Effector memory CD4-positive, alpha-beta T cell (primary cell): ENCODE results near the gene ADD2.
"Not testable (repeated sequence)": the region's sequence is repeated elsewhere in the genome, so short reads cannot be mapped to it uniquely, and the experiment has no call there.

Experiments used
- DNase-seq, 3 donors: peaks; one replicate each; pipeline ENCODE4 v3.0.0-alpha.2; 2020
- H3K27ac ChIP-seq: 2 replicates; pipeline ENCODE4 v1.7.0; 2013; ENCODE audit warnings: mild to moderate bottlenecking, low read length, moderate library complexity; ENCODE audit not compliant: insufficient read depth, poor library complexity, severe bottlenecking
- H3K27me3 ChIP-seq: replicated peaks from 2 replicates; pipeline ENCODE4 v1.7.0; 2013; ENCODE audit warnings: mild to moderate bottlenecking, low read length; ENCODE audit not compliant: insufficient read depth, control insufficient read depth, poor library complexity, severe bottlenecking
- H3K36me3 ChIP-seq: 2 replicates; pipeline ENCODE4 v1.7.0; 2013; ENCODE audit warnings: mild to moderate bottlenecking, low read length, moderate library complexity; ENCODE audit not compliant: control insufficient read depth, insufficient read depth
- H3K4me1 ChIP-seq: 2 replicates; pipeline ENCODE4 v1.7.0; 2013; ENCODE audit warnings: low read length, mild to moderate bottlenecking; ENCODE audit not compliant: control insufficient read depth, insufficient read depth, poor library complexity, severe bottlenecking
- H3K4me3 ChIP-seq: 2 replicates; pipeline ENCODE4 v1.7.0; 2013; ENCODE audit warnings: low read length, low read depth, mild to moderate bottlenecking; ENCODE audit not compliant: insufficient read depth, poor library complexity, severe bottlenecking
- H3K9me3 ChIP-seq: 2 replicates; pipeline ENCODE4 v1.7.0; 2013; ENCODE audit warnings: mild to moderate bottlenecking, low read length, moderate library complexity; ENCODE audit not compliant: control insufficient read depth

ADD2 gene

GRCh38 chr2:70663411-70663810 is 104.6 kb downstream of the ADD2 start:
- no peaks in the 10 kb centered on the region for H3K36me3 ChIP-seq
- no peaks in the 10 kb centered on the region for H3K9me3 ChIP-seq
- no peak overlapping the region for H3K4me3 ChIP-seq
- no peaks in the 10 kb centered on the region for H3K27me3 ChIP-seq
- no peak overlapping the region for H3K27ac ChIP-seq
- no peaks in the 10 kb centered on the region for H3K4me1 ChIP-seq
- DNase-seq, result no peak

GRCh38 chr2:70659551-70659950 is 108.4 kb downstream of the ADD2 start:
- no peak for DNase-seq
- Histone ChIP-seq H3K36me3 (no peaks in the 10 kb centered on the region), H3K4me1 (peaks cover 3% of the 10 kb centered on the region), H3K27me3 (no peaks in the 10 kb centered on the region), H3K9me3 (no peaks in the 10 kb centered on the region), H3K4me3 (no peak overlapping the region), H3K27ac (no peak overlapping the region)

GRCh38 chr2:70658476-70658875 is 109.5 kb downstream of the ADD2 start:
- no peak overlapping the region for H3K27ac ChIP-seq
- DNase-seq, result no peak
- no peaks in the 10 kb centered on the region for H3K27me3 ChIP-seq
- H3K9me3 ChIP-seq, result no peaks in the 10 kb centered on the region
- no peaks in the 10 kb centered on the region for H3K36me3 ChIP-seq
- peaks cover 3% of the 10 kb centered on the region for H3K4me1 ChIP-seq
- no peak overlapping the region for H3K4me3 ChIP-seq

- no peak overlapping the region for H3K4me3 ChIP-seq
- no peak overlapping the region for H3K27ac ChIP-seq
- no peaks in the 10 kb centered on the region for H3K9me3 ChIP-seq
- H3K36me3 ChIP-seq, result no peaks in the 10 kb centered on the region
- H3K27me3 ChIP-seq, result no peaks in the 10 kb centered on the region
- peaks cover 3% of the 10 kb centered on the region for H3K4me1 ChIP-seq
- DNase-seq, result no peak
Measured at GRCh38 chr2:70657246-70657645, 110.8 kb downstream of the ADD2 start.

DNA sequence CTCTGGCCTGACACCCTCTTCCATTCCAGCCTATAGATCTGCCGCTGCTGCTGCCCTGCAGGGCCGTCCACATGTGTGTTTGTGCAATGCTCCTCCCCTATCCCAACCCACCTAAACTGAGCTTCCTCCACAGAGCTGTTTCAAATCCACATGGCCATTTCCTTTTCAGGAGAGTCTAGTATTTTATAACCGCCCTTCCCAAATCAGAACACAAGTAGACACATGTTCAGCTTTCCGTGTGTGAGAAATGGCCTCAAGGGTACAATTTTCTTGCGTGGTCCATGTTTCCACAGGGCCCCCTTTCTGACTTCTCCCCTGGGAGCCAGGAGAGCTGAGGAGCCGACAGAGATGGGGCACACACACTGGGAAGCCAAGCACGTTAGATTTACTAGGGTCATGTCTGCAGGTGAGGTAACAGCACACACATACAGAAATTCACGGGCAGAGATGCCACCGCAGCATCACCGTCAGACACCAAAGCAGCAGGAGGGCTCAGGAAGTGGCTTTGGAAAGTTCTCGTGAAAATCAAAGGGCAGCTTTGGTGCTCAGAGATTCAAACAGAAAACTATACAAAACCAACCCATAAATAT is 111.5 kb downstream of the ADD2 start:
- H3K36me3 ChIP-seq, result no peaks in the 10 kb centered on the region
- H3K27ac ChIP-seq, result no peak overlapping the region
- DNase-seq, result no peak
- no peaks in the 10 kb centered on the region for H3K27me3 ChIP-seq
- H3K4me1 ChIP-seq, result peaks cover 3% of the 10 kb centered on the region
- no peak overlapping the region for H3K4me3 ChIP-seq
- H3K9me3 ChIP-seq, result no peaks in the 10 kb centered on the region

- Histone ChIP-seq H3K36me3 (no peaks in the 10 kb centered on the region), H3K27me3 (no peaks in the 10 kb centered on the region), H3K4me3 (no peak overlapping the region), H3K27ac (no peak overlapping the region), H3K4me1 (peaks cover 3% of the 10 kb centered on the region), H3K9me3 (no peaks in the 10 kb centered on the region)
- no peak for DNase-seq
Measured at GRCh38 chr2:70655786-70656185, 112.2 kb downstream of the ADD2 start.

DNA sequence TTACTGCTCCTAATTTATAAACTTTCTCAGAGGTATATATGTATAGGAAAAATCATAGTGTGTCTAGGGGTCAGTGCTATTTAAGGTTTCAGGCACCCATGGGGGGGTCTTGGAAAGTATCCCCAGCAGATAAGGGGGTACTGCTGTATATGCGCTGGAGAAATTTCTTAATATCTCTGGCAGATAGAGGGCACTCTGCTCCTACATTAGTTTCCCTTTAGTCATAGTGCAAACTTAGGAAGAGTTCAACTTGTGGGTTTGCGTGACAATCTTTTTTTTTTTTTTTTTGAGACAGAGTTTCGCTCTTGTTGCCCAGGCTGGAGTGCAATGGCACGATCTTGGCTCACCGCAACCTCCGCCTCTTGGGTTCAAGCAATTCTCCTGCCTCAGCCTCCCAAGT is 112.8 kb downstream of the ADD2 start:
- not testable (repeated sequence) for H3K36me3 ChIP-seq, H3K4me3 ChIP-seq, H3K9me3 ChIP-seq, H3K4me1 ChIP-seq, H3K27me3 ChIP-seq, H3K27ac ChIP-seq, DNase-seq

DNA sequence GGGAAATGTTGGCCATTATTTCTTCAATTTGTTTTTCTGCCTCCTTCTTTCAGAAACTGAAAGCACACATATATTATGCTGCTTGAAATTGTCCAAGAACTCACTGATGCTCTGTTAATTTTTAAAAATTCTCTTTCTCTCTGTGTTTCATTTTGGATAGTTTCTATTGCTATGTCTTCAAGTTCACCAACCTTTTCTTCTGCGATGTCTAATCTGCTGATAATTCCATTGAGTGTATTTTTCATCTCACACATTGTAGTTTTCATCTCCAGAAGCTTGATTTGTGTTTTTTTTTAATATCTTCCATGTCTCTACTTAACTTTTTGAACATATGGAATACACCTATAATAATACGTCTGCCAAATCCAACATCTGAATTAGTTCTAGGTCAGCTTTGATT is 116.3 kb downstream of the ADD2 start:
- Histone ChIP-seq H3K36me3 (no peaks in the 10 kb centered on the region), H3K4me1 (peaks cover 3% of the 10 kb centered on the region), H3K9me3 (no peaks in the 10 kb centered on the region), H3K4me3 (no peak overlapping the region), H3K27ac (no peak overlapping the region), H3K27me3 (no peaks in the 10 kb centered on the region)
- DNase-seq, result no peak

- Histone ChIP-seq H3K27me3 (no peaks in the 10 kb centered on the region), H3K36me3 (no peaks in the 10 kb centered on the region), H3K4me1 (no peaks in the 10 kb centered on the region), H3K4me3 (no peak overlapping the region), H3K9me3 (no peaks in the 10 kb centered on the region), H3K27ac (no peak overlapping the region)
- no peak for DNase-seq
Measured at GRCh38 chr2:70651014-70651413, 117.0 kb downstream of the ADD2 start.

GRCh38 chr2:70648961-70649360 is 119.0 kb downstream of the ADD2 start:
- Histone ChIP-seq H3K27ac (no peak overlapping the region), H3K36me3 (no peaks in the 10 kb centered on the region), H3K27me3 (no peaks in the 10 kb centered on the region), H3K4me1 (no peaks in the 10 kb centered on the region), H3K4me3 (no peak overlapping the region), H3K9me3 (no peaks in the 10 kb centered on the region)
- DNase-seq, result no peak
